Prostate gland (tissue), 2 donors: ENCODE data around the gene PAX5. TPM values are rescaled to one million over a fixed set of nuclear protein-coding genes. Genes with fewer than 3 reads are reported as not detected.

ENCODE experiments used
- DNase-seq: peaks from one replicate; pipeline ENCODE4 v3.0.0-alpha.2; 2019; ENCODE audit warnings: low spot score
- H3K27ac ChIP-seq, 2 donors: fragments of 200-600 bp; sonication (generic); 2 replicates each; pipeline ENCODE4 v1.5.1; 2017 to 2019
- H3K27me3 ChIP-seq: fragments of 200-600 bp; sonication (generic); replicated peaks from 2 replicates; pipeline ENCODE4 v1.5.1; 2019; ENCODE audit not compliant: insufficient read depth
- H3K36me3 ChIP-seq, 2 donors: fragments of 200-600 bp; sonication (generic); 1 replicate in 1 of 2; 2 replicates in 1 of 2; pipeline versions ENCODE4 v1.5.1 to v1.8.1; 2017 to 2019
- H3K4me1 ChIP-seq: fragments of 200-600 bp; sonication (generic); replicated peaks from 2 replicates; pipeline ENCODE4 v1.5.1; 2019
- H3K4me3 ChIP-seq, 2 donors: fragments of 200-600 bp; sonication (generic); 2 replicates each; pipeline ENCODE4 v1.5.1; 2017 to 2019
- H3K9me3 ChIP-seq: fragments of 200-600 bp; sonication (generic); 2 replicates; pipeline ENCODE4 v1.5.1; 2017
- CTCF ChIP-seq, 4 experiments: fragments of 200-600 bp in 2 of 4; fragments of 450-650 bp in 2 of 4; sonication (generic) in 2 of 4; IDR thresholded peaks; 1 replicate in 3 of 4; 2 replicates in 1 of 4; pipeline ENCODE4 v1.5.1; 2016 to 2019; ENCODE audit warnings: antibody characterized with exemption in 4 of 4, mild to moderate bottlenecking in 2 of 4, moderate library complexity in 2 of 4
- POLR2A ChIP-seq: fragments of 450-650 bp; IDR thresholded peaks from one replicate; pipeline ENCODE4 v1.6.1; 2016; ENCODE audit warnings: antibody characterized with exemption, mild to moderate bottlenecking
- POLR2AphosphoS5 ChIP-seq: sonication (generic); formaldehyde crosslinking; IDR thresholded peaks from one replicate; pipeline ENCODE4 v1.6.1; 2017; ENCODE audit warnings: antibody characterized with exemption
- WGBS: methylation state at CpG from one replicate; pipeline ENCODE4 v1.1.5; 2018; 5-methylcytosine and 5-hydroxymethylcytosine counted together
- intact Hi-C: fragments of 100-400 bp; cut with DNase I; formaldehyde crosslinking; loops from one replicate; pipeline ENCODE4 v1.14.2; 2022
- total RNA-seq, 2 donors: library from RNA; depleted of rRNA; stranded (reverse); fragments of >200 nt; gene quantifications; one replicate each; pipeline ENCODE4 v1.1.0, GENCODE V29; 2016

PAX5 gene
- total RNA-seq, 2 donors from 2014 or later, result 0.05 to 0.11 TPM

- H3K27ac ChIP-seq, result no peak overlapping the region
- WGBS, result 73% methylated on average over 8 of the region's 8 CpGs
- TF ChIP-seq POLR2A, result no peak
- TF ChIP-seq CTCF (IDR thresholded peaks at IDR 0.05), result no peak
- no peak for TF ChIP-seq POLR2AphosphoS5
- no peaks in the 10 kb centered on the region for H3K9me3 ChIP-seq
- H3K4me3 ChIP-seq, result no peak overlapping the region
- intact Hi-C loops, result no loop called here
- H3K4me1 ChIP-seq, result no peaks in the 10 kb centered on the region
- H3K36me3 ChIP-seq, result no peaks in the 10 kb centered on the region
- no peak for DNase-seq
- H3K27me3 ChIP-seq, result peaks cover 8% of the 10 kb centered on the region
Observed at GRCh38 chr9:36902080-36902716, 131.9 kb downstream of the PAX5 start.

GRCh38 chr9:36901528-36901927 is 132.5 kb downstream of the PAX5 start:
- Histone ChIP-seq H3K4me1 (no peaks in the 10 kb centered on the region), H3K27me3 (peaks cover 6% of the 10 kb centered on the region), H3K27ac (no peak overlapping the region), H3K9me3 (no peaks in the 10 kb centered on the region), H3K36me3 (no peaks in the 10 kb centered on the region), H3K4me3 (no peak overlapping the region)
- no peak for DNase-seq
- 84% methylated on average over 7 of the region's 7 CpGs for WGBS
- intact Hi-C loops, result no loop called here
- TF ChIP-seq POLR2AphosphoS5 (no peak), CTCF (IDR thresholded peaks at IDR 0.05) (no peak), POLR2A (no peak)

- no peak for DNase-seq
- Histone ChIP-seq H3K27ac (no peak overlapping the region), H3K4me1 (no peaks in the 10 kb centered on the region), H3K36me3 (no peaks in the 10 kb centered on the region), H3K9me3 (no peaks in the 10 kb centered on the region), H3K4me3 (no peak overlapping the region), H3K27me3 (no peaks in the 10 kb centered on the region)
- intact Hi-C loops, result no loop called here
- 84% methylated on average over 6 of the region's 6 CpGs for WGBS
- TF ChIP-seq POLR2A (no peak), POLR2AphosphoS5 (no peak), CTCF (IDR thresholded peaks at IDR 0.05) (no peak)
Observed at GRCh38 chr9:36900856-36901220, 133.2 kb downstream of the PAX5 start.

- H3K27ac ChIP-seq, result no peak overlapping the region
- intact Hi-C loops, result no loop called here
- DNase-seq, result no peak
- H3K27me3 ChIP-seq, result no peaks in the 10 kb centered on the region
- H3K9me3 ChIP-seq, result no peaks in the 10 kb centered on the region
- WGBS, result 82% methylated on average over 15 of the region's 18 CpGs
- no peak overlapping the region for H3K4me3 ChIP-seq
- no peaks in the 10 kb centered on the region for H3K4me1 ChIP-seq
- TF ChIP-seq POLR2AphosphoS5 (no peak), CTCF (IDR thresholded peaks at IDR 0.05) (no peak), POLR2A (no peak)
- no peaks in the 10 kb centered on the region for H3K36me3 ChIP-seq
Observed at GRCh38 chr9:36900136-36900855, 133.8 kb downstream of the PAX5 start.

GRCh38 chr9:36899406-36899805 is 134.7 kb downstream of the PAX5 start:
- Histone ChIP-seq H3K36me3 (no peaks in the 10 kb centered on the region), H3K27ac (no peak overlapping the region), H3K4me3 (no peak overlapping the region), H3K9me3 (no peaks in the 10 kb centered on the region), H3K4me1 (no peaks in the 10 kb centered on the region), H3K27me3 (no peaks in the 10 kb centered on the region)
- WGBS, result 93% methylated on average over 4 of the region's 4 CpGs
- TF ChIP-seq POLR2AphosphoS5 (no peak), CTCF (IDR thresholded peaks at IDR 0.05) (no peak)
- intact Hi-C loops, result no loop called here
- no peak for DNase-seq
